GM12873 (cell line): ENCODE measurements around the gene CTIF.

Experiments used
- CTCF ChIP-seq: IDR thresholded peaks from 2 replicates; pipeline ENCODE4 v1.5.1; 2012; ENCODE audit warnings: low read depth, mild to moderate bottlenecking, moderate library complexity, low read length, control low read depth; ENCODE audit not compliant: insufficient read depth; ENCODE audit errors: missing control alignments

Gene CTIF

GRCh38 chr18:48803518-48803917 is 264.7 kb downstream of the CTIF start:
- no peak for TF ChIP-seq CTCF

- no peak for TF ChIP-seq CTCF
Observed at GRCh38 chr18:48803951-48804855, 265.4 kb downstream of the CTIF start.

GRCh38 chr18:48804856-48805610 is 266.2 kb downstream of the CTIF start:
- TF ChIP-seq CTCF, result no peak

GRCh38 chr18:48805826-48806535 is 267.1 kb downstream of the CTIF start:
- TF ChIP-seq CTCF, result no peak

- no peak for TF ChIP-seq CTCF
Observed at GRCh38 chr18:48806551-48807261, 267.9 kb downstream of the CTIF start.

- TF ChIP-seq CTCF, result no peak
Observed at GRCh38 chr18:48808476-48808875, 269.6 kb downstream of the CTIF start.
